Adrenal gland (tissue), 12 donors: ENCODE data around the gene NAT9. TPM values are rescaled to one million over a fixed set of nuclear protein-coding genes. Genes with fewer than 3 reads are reported as not detected.

Experiments used
- DNase-seq, 7 donors: peaks; one replicate each; pipeline ENCODE4 v3.0.0-alpha.2; 2019 to 2020
- H3K27ac ChIP-seq, 5 donors: fragments of 200-600 bp; sonication (generic) in 4 of 5; 1 replicate in 3 of 5; 2 replicates in 2 of 5; pipeline versions ENCODE4 v1.5.1 to v1.8.0; 2016 to 2020; ENCODE audit warnings: mild to moderate bottlenecking in 1 of 5
- H3K27me3 ChIP-seq: fragments of 200-600 bp; 2 replicates; pipeline ENCODE4 v1.8.0; 2021
- H3K36me3 ChIP-seq, 2 donors: fragments of 200-600 bp; replicated peaks in 1 of 2; 1 replicate in 1 of 2; 2 replicates in 1 of 2; pipeline versions ENCODE4 v1.5.1 to v1.8.0; 2018 to 2022
- H3K4me1 ChIP-seq, 2 donors: fragments of 200-600 bp; replicated peaks in 1 of 2; 1 replicate in 1 of 2; 2 replicates in 1 of 2; pipeline versions ENCODE4 v1.5.1 to v1.8.0; 2018 to 2021
- H3K4me3 ChIP-seq, 4 donors: fragments of 200-600 bp; sonication (generic) in 3 of 4; one replicate each; pipeline ENCODE4 v1.5.1; 2016 to 2018
- H3K9me3 ChIP-seq, 3 donors: fragments of 200-600 bp; sonication (generic) in 1 of 3; replicated peaks in 1 of 3; 1 replicate in 2 of 3; 2 replicates in 1 of 3; pipeline versions ENCODE4 v1.5.1 to v1.8.0; 2016 to 2021
- POLR2A ChIP-seq, 2 donors: fragments of 450-650 bp; IDR thresholded peaks; one replicate each; pipeline ENCODE4 v1.6.1; 2017; ENCODE audit warnings: antibody characterized with exemption in 2 of 2, mild to moderate bottlenecking in 2 of 2, moderate library complexity in 1 of 2
- WGBS, 4 donors: extraction: QIAGEN DNeasy Blood & Tissue Kit in 2 of 4; methylation state at CpG; one replicate each; pipeline versions ENCODE4 v1.1.5 to v1.1.7; 2013 to 2017; 5-methylcytosine and 5-hydroxymethylcytosine counted together
- intact Hi-C, 2 donors: fragments of 100-400 bp; cut with DNase I; formaldehyde crosslinking; loops; one replicate each; pipeline versions ENCODE4 v1.14.1 to v1.15.0; 2022 to 2023
- polyA plus RNA-seq, 3 donors: library from polyadenylated mRNA; stranded (reverse); fragments of 200-250 nt in 2 of 3; fragments of 350-450 nt in 1 of 3; fragmentation: Illumina TruSeq in 1 of 3; extraction: RNeasy Lipid Tissue Mini Kit (QIAGEN cat#74804) in 1 of 3; gene quantifications; one replicate each; pipeline ENCODE4 v1.2.3, GENCODE V29; 2013 to 2014
- total RNA-seq, 9 donors: library from RNA; depleted of rRNA in 4 of 9; stranded (reverse); fragments of >200 nt in 4 of 9; fragments of 120-200 nt in 1 of 9; fragmentation: NEBNext Ultra II Directional in 1 of 9; extraction: Animal tissue kit (Norgen Biotek cat#: 25700) in 1 of 9; gene quantifications; one replicate each; pipeline versions ENCODE4 v1.1.0 to v1.2.4, GENCODE V29; 2013 to 2023
- TF ChIP-seq, protein P1 (sequence below), 6 experiments: fragments of 450-650 bp in 4 of 6; fragments of 200-600 bp in 2 of 6; sonication (generic) in 1 of 6; IDR thresholded peaks; 1 replicate in 5 of 6; 2 replicates in 1 of 6; pipeline versions ENCODE4 v1.5.1 to v1.8.0; 2016 to 2021; ENCODE audit warnings: antibody characterized with exemption in 6 of 6, mild to moderate bottlenecking in 2 of 6, moderate library complexity in 1 of 6
- donor health status: healthy with polysubstance abuse.
- donor health status: Bipolar disorder and iron deficiency.
- donor health status: DM: yes; HTN: yes; CAD: no.
- donor health status: DM: no; HTN: no; CAD: no.
- donor health status: DM: no; HTN: no; CAD: no.
- donor health status: DM: yes; HTN: yes; CAD: no.

Gene NAT9
- total and polyA plus RNA-seq, 12 donors, result 23.1 to 149 (median 87.0) TPM

DNA sequence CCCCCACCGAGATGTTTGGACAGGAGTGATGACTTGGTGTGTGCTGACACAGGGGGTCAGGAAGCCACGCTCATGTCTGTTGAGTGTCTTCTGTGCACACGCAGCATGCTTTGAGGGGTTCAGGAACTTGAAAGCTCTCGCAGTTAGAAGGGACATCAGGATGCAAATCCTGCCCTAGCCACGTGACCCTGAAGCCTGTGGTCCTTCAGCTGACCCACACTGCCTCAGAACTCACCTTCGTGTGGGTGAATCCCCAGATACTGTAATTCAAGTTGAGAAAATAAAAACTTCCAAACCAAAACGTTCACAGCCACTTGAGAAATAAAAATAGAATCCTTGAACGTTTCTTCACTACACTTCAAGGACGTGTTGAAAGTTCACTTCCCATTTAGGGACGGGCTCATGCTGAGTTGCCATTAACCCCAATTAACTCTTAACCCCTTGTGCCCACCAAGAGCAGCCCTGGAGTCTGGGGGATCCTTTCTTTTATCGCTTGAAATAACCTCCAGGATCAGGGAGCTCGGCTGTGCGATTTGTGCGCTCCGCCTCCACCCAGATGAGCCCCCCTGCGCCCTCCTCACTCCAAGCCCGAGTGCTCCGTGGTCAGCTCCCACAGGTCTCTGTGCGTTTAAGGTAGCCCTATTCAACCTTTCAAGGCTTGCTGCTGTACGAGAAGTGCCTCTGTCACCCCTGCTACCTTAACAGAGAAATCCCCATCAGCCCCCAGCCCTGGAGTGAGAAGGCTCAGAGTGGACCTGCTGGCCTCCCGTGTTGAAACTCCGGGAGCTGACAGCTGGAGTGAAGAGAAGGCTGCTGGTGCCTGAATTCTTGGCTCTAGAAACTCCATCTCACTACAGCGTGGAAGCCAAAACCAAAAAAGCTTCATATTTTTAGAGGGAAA is 36.2 kb upstream of the NAT9 start:
- no peaks in the 10 kb centered on the region for H3K9me3 ChIP-seq
- peaks cover 0 to 21% of the 10 kb centered on the region in 2 donors for H3K4me1 ChIP-seq
- H3K4me3 ChIP-seq, result no peak overlapping the region
- no peaks in the 10 kb centered on the region for H3K36me3 ChIP-seq
- WGBS, 4 donors, result 63 to 72% (median 65%) methylated on average over 21 to 23 of the region's 23 CpGs
- no peak for TF ChIP-seq POLR2A (IDR thresholded peaks at IDR 0.05)
- TF ChIP-seq, protein P1, sequence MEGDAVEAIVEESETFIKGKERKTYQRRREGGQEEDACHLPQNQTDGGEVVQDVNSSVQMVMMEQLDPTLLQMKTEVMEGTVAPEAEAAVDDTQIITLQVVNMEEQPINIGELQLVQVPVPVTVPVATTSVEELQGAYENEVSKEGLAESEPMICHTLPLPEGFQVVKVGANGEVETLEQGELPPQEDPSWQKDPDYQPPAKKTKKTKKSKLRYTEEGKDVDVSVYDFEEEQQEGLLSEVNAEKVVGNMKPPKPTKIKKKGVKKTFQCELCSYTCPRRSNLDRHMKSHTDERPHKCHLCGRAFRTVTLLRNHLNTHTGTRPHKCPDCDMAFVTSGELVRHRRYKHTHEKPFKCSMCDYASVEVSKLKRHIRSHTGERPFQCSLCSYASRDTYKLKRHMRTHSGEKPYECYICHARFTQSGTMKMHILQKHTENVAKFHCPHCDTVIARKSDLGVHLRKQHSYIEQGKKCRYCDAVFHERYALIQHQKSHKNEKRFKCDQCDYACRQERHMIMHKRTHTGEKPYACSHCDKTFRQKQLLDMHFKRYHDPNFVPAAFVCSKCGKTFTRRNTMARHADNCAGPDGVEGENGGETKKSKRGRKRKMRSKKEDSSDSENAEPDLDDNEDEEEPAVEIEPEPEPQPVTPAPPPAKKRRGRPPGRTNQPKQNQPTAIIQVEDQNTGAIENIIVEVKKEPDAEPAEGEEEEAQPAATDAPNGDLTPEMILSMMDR (IDR thresholded peaks at IDR 0.05), result no peak
- intact Hi-C loops, result no loop called here
- DNase-seq, result no peak
- H3K27me3 ChIP-seq, result no peaks in the 10 kb centered on the region
- no peak overlapping the region for H3K27ac ChIP-seq

DNA sequence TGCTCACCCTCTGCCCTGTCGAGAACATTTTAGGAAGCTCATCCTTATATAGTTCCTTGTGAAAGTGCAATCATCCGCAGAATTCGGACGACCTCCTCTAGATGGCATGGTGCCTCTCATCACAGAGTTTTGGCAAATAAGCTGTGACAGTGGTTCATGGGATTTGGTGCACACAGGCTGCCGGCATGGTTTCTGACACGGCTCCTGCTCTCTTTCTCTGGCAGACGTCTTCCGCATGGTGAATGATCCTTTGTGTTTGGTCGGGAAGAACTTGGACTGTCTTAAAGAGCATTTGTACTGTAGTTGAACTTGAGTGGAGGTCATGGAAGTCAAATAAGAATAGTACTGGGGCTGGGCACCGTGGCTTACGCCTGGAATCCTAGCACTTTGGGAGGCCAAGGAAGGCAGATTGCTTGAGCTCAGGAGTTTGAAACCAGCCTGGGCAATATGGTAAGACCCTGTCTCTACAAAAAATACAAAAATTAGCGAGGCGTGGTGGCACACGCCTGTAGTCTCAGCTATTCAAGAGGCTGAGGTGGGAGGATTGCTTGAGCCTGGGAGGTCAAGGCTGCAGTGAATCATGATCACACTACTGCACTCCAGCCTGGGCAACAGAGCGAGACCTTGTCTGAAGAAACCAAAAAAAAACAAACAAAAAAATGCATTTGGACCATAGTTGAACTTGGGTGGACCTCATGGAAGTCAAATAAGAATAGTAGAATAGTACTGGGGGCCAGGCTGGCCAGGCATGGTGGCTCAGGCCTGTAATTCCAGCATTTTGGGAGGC is 34.7 kb upstream of the NAT9 start:
- Histone ChIP-seq H3K36me3 (no peaks in the 10 kb centered on the region), H3K27me3 (no peaks in the 10 kb centered on the region), H3K4me3 (no peak overlapping the region), H3K4me1 (peaks cover 0 to 21% of the 10 kb centered on the region in 2 donors), H3K9me3 (no peaks in the 10 kb centered on the region), H3K27ac (no peak overlapping the region)
- intact Hi-C loops, result no loop called here
- TF ChIP-seq, protein P1 (IDR thresholded peaks at IDR 0.05), result no peak
- no peak for TF ChIP-seq POLR2A (IDR thresholded peaks at IDR 0.05)
- 83 to 91% (median 86%) methylated on average over 14 to 15 of the region's 15 CpGs for WGBS, 4 donors
- DNase-seq, result no peak

DNA sequence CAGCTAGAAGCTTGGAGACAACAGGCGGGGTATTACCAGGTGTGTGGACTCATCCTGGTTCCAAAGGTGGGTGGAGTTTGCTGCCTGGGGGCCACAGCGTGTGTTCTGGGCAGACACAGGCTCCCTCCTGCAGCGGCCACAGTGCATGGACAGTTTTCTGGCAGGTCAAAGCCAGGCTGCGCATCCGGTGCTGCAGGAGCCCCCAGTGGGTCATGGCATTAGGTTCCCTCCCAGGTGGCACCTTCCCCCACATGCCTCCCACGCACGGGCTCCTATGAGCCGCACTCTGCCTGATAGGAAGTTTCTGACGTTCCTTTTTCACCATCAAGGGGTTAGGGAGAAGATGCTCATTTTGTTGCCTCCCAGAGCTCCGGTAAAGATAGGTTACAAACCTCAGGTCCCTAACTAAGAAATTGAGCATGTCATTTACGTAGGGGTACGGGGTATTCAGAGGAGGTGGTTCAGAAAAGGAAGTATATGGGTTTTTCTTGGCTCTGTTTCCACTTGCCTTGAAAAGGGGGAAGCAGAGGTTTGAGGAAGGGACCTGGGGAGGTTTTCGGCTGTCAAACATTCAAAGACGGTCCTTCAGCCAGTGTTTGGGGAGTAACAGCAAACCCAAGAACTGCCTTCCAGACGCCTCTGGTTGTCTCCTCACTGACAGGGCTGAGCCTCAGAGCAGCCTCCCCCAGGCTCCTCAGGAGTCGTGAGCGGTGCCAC is 32.7 kb upstream of the NAT9 start:
- WGBS, 4 donors, result 86 to 88% (median 87%) methylated on average over 8 to 17 of the region's 17 CpGs
- DNase-seq, result no peak
- peaks cover 0 to 21% of the 10 kb centered on the region in 2 donors for H3K4me1 ChIP-seq
- H3K4me3 ChIP-seq, result no peak overlapping the region
- intact Hi-C loops, result no loop called here
- H3K36me3 ChIP-seq, result no peaks in the 10 kb centered on the region
- no peak for TF ChIP-seq POLR2A (IDR thresholded peaks at IDR 0.05)
- TF ChIP-seq, protein P1 (IDR thresholded peaks at IDR 0.05), result no peak
- no peak overlapping the region for H3K27ac ChIP-seq
- no peaks in the 10 kb centered on the region for H3K27me3 ChIP-seq
- no peaks in the 10 kb centered on the region for H3K9me3 ChIP-seq

DNA sequence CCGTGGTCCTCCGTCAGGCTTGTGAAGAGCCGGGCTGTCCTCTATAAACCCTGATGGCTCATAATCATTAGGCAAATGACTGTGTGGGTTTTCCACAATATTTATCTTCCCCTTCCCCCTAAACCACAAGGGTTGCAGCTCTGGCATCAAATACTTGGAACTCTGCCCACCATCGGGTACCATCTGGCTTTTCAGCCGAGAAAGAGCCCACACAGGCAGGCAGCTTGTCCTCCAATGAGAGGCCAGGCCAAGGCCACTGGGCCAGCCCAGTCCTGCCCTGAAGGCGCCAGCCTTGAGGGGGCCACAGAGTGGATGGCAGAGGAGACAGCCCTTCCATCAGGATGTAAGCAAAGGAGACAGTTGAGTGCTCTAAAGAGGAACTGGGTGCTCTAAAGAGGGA is 31.8 kb upstream of the NAT9 start:
- H3K36me3 ChIP-seq, result no peaks in the 10 kb centered on the region
- no peaks in the 10 kb centered on the region for H3K27me3 ChIP-seq
- DNase-seq, result no peak
- H3K9me3 ChIP-seq, result no peaks in the 10 kb centered on the region
- intact Hi-C loops, result no loop called here
- H3K4me1 ChIP-seq, result peaks cover 0 to 19% of the 10 kb centered on the region in 2 donors
- H3K27ac ChIP-seq, result no peak overlapping the region
- WGBS, 4 donors, result 61 to 81% (median 73%) methylated on average over 4 to 6 of the region's 6 CpGs
- TF ChIP-seq, protein P1 (IDR thresholded peaks at IDR 0.05), result no peak
- TF ChIP-seq POLR2A (IDR thresholded peaks at IDR 0.05), result no peak
- no peak overlapping the region for H3K4me3 ChIP-seq
